Measurements from ENCODE around the gene ZNF780A. TPM values are rescaled to one million over a fixed set of nuclear protein-coding genes. Genes with fewer than 3 reads are reported as not detected.

ZNF780A gene
- total and polyA plus RNA-seq, 2 of the 13 experiments (the other 11 are each of a cell fraction or from before 2014, with no cell fraction given) = 13.5 to 22.7 TPM

DNA sequence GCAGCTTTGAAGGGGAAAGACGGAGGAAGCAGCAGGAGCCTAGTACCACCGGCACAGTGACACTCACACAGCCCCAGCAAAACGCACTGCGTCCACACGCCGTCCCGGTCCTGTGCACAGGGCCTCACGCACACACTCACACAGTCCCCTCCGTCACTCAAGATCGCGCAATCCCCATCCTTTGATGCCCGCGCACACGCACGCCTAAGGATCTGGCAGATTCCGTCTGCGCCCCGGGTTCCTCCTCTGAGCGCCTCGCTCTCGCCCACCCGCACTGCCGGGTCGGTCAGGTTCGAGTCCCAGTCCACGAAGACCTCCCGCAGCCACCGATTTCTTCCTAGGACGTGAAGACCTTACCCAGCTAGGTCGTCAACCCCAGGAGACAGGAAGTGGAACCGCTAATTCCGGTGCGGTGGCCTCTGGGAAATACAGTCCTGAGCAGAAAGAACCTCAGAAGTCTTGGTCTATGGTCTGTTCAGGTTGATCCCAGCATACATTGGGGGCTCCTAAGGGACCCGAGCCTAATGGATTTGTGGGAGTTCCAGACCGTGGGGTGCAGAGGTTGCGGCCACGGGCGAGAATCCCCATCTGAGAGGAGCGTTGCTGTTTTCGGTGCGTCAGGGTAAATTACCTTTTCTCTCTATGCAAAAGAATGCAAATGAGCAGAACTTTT is 34.8 kb downstream of the ZNF780A start, which contains the start of gene ZNF780B (continued):
- 0 out of 2 replicates have a peak, but pooled peaks have one; percentile 37 for TF ChIP-seq ZC3H13 (CRISPR knock-in tag; IDR thresholded peaks at IDR 0.05)
- TF ChIP-seq, protein P1, sequence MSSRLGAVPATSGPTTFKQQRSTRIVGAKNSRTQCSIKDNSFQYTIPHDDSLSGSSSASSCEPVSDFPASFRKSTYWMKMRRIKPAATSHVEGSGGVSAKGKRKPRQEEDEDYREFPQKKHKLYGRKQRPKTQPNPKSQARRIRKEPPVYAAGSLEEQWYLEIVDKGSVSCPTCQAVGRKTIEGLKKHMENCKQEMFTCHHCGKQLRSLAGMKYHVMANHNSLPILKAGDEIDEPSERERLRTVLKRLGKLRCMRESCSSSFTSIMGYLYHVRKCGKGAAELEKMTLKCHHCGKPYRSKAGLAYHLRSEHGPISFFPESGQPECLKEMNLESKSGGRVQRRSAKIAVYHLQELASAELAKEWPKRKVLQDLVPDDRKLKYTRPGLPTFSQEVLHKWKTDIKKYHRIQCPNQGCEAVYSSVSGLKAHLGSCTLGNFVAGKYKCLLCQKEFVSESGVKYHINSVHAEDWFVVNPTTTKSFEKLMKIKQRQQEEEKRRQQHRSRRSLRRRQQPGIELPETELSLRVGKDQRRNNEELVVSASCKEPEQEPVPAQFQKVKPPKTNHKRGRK (CRISPR knock-in tag; IDR thresholded peaks at IDR 0.05) = no peak
- TF ChIP-seq, protein P2, sequence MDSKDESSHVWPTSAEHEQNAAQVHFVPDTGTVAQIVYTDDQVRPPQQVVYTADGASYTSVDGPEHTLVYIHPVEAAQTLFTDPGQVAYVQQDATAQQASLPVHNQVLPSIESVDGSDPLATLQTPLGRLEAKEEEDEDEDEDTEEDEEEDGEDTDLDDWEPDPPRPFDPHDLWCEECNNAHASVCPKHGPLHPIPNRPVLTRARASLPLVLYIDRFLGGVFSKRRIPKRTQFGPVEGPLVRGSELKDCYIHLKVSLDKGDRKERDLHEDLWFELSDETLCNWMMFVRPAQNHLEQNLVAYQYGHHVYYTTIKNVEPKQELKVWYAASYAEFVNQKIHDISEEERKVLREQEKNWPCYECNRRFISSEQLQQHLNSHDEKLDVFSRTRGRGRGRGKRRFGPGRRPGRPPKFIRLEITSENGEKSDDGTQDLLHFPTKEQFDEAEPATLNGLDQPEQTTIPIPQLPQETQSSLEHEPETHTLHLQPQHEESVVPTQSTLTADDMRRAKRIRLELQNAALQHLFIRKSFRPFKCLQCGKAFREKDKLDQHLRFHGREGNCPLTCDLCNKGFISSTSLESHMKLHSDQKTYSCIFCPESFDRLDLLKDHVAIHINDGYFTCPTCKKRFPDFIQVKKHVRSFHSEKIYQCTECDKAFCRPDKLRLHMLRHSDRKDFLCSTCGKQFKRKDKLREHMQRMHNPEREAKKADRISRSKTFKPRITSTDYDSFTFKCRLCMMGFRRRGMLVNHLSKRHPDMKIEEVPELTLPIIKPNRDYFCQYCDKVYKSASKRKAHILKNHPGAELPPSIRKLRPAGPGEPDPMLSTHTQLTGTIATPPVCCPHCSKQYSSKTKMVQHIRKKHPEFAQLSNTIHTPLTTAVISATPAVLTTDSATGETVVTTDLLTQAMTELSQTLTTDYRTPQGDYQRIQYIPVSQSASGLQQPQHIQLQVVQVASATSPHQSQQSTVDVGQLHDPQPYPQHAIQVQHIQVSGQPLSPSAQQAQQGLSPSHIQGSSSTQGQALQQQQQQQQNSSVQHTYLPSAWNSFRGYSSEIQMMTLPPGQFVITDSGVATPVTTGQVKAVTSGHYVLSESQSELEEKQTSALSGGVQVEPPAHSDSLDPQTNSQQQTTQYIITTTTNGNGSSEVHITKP (CRISPR knock-in tag; IDR thresholded peaks at IDR 0.05; ENCODE audit: low read depth) = 0 out of 2 replicates have a peak, but pooled peaks have one; percentile 46
- TF ChIP-seq HOXA9 (CRISPR knock-in tag; IDR thresholded peaks at IDR 0.05; ENCODE audit: borderline replicate concordance) = no peak; the same call in 1 of the 2 replicates
- 0 out of 2 replicates have a peak, but pooled peaks have one; percentile 47 for TF ChIP-seq WIZ (CRISPR knock-in tag; IDR thresholded peaks at IDR 0.05)
- 0 out of 2 replicates have a peak, but pooled peaks have one; percentile 36 for TF ChIP-seq ZNF776 (CRISPR knock-in tag; IDR thresholded peaks at IDR 0.05)
- TF ChIP-seq ZNF598 (CRISPR knock-in tag; IDR thresholded peaks at IDR 0.05; ENCODE audit: borderline replicate concordance) = no peak; the same call in 1 of the 2 replicates
- no peak for TF ChIP-seq ZBTB3 (CRISPR knock-in tag; IDR thresholded peaks at IDR 0.05; ENCODE audit: borderline replicate concordance, low read depth)
- TF ChIP-seq ZNF670 (CRISPR knock-in tag; IDR thresholded peaks at IDR 0.05; ENCODE audit: borderline replicate concordance) = no peak
- TF ChIP-seq NRL (CRISPR knock-in tag; IDR thresholded peaks at IDR 0.05; ENCODE audit: borderline replicate concordance) = peak; percentile 89; the same call in 1 of the 2 replicates
- TF ChIP-seq ZNF644 (CRISPR knock-in tag; IDR thresholded peaks at IDR 0.05; ENCODE audit: low read depth) = no peak
- no peak for TF ChIP-seq ZNF775 (CRISPR knock-in tag; IDR thresholded peaks at IDR 0.05; ENCODE audit: borderline replicate concordance)
- 0 out of 2 replicates have a peak, but pooled peaks have one; percentile 15 for TF ChIP-seq NCOA2 (CRISPR knock-in tag; IDR thresholded peaks at IDR 0.05)
- TF ChIP-seq ZNF530 (CRISPR knock-in tag; IDR thresholded peaks at IDR 0.05; ENCODE audit: low read depth) = no peak
- TF ChIP-seq MTA1 (CRISPR knock-in tag; IDR thresholded peaks at IDR 0.05; ENCODE audit: borderline replicate concordance) = peak; percentile 80; the same call in 1 of the 2 replicates
- TF ChIP-seq, protein P3, sequence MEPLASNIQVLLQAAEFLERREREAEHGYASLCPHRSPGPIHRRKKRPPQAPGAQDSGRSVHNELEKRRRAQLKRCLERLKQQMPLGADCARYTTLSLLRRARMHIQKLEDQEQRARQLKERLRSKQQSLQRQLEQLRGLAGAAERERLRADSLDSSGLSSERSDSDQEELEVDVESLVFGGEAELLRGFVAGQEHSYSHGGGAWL (CRISPR knock-in tag; IDR thresholded peaks at IDR 0.05) = 0 out of 2 replicates have a peak, but pooled peaks have one; percentile 55
- TF ChIP-seq, protein P4, sequence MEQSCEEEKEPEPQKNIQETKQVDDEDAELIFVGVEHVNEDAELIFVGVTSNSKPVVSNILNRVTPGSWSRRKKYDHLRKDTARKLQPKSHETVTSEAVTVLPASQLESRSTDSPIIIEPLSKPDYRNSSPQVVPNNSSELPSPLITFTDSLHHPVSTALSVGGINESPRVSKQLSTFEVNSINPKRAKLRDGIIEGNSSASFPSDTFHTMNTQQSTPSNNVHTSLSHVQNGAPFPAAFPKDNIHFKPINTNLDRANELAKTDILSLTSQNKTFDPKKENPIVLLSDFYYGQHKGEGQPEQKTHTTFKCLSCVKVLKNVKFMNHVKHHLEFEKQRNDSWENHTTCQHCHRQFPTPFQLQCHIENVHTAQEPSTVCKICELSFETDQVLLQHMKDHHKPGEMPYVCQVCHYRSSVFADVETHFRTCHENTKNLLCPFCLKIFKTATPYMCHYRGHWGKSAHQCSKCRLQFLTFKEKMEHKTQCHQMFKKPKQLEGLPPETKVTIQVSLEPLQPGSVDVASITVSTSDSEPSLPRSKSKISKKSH (CRISPR knock-in tag; IDR thresholded peaks at IDR 0.05; ENCODE audit: borderline replicate concordance) = no peak; the same call in 1 of the 2 replicates
